Measurements from ENCODE around the gene GSE1. TPM values are rescaled to one million over a fixed set of nuclear protein-coding genes. Genes with fewer than 3 reads are reported as not detected.

GSE1 gene
- total RNA-seq, 1 experiment from 2014 or later = 97.5 TPM

GRCh38 chr16:85569615-85570212 is 43.4 kb upstream of the GSE1 start:
- DNase-seq (ENCODE audit: low read depth, low spot score) = no peak
- intact Hi-C loops (cut with micrococcal nuclease; ENCODE audit: unreplicated experiment) (no loop called here), in situ Hi-C loops (cut with HindIII; ENCODE audit: low pct_unique_long_range_greater_than_20kb, low sequenced_read_pairs) (no loop called here)
- TF ChIP-seq POLR2AphosphoS5 (IDR thresholded peaks at IDR 0.05; ENCODE audit: low read depth, low read length) = no peak
- TF ChIP-seq SIN3A (IDR thresholded peaks at IDR 0.05; ENCODE audit: borderline replicate concordance, insufficient read depth, low read depth, low read length) = no peak
- no peak for TF ChIP-seq TCF7L2 (IDR thresholded peaks at IDR 0.05; ENCODE audit: low read depth, low read length)
- no peak for TF ChIP-seq REST (IDR thresholded peaks at IDR 0.05; ENCODE audit: insufficient read depth in 1 of 2, low read depth in 2 of 2, low read length in 1 of 2)
- TF ChIP-seq CTCF (IDR thresholded peaks at IDR 0.05) = no peak
- no peaks in the 10 kb centered on the region for H3K36me3 ChIP-seq (ENCODE audit: control insufficient read depth, insufficient read depth, low read length)
- peak overlapping the region; percentile 91 for H3K27ac ChIP-seq (ENCODE audit: low read length)
- H3K4me1 ChIP-seq (ENCODE audit: control insufficient read depth, insufficient read depth, low read length) = peaks cover 88% of the 10 kb centered on the region
- BruUV-seq (replicated peaks) = no TSS peak
- POLR2A ChIA-PET = interaction anchor here (1.0 kb wide), 1 partner anchor 46 kb away, joined by 3 read pairs; no protein-coding TSS in a partner anchor
- H3K9me3 ChIP-seq (ENCODE audit: control insufficient read depth, insufficient read depth, low read depth, low read length) = no peaks in the 10 kb centered on the region
- H3K4me3 ChIP-seq (ENCODE audit: low read depth in 2 of 2, low read length in 2 of 2) = no peak overlapping the region
- peak; percentile 43 for ATAC-seq
- H3K27me3 ChIP-seq (ENCODE audit: control insufficient read depth, insufficient read depth, low read length) = no peaks in the 10 kb centered on the region
- CTCF ChIA-PET = interaction anchor here (0.7 kb wide), 1 partner anchor 22 kb away, joined by 3 read pairs; no protein-coding TSS in a partner anchor

GRCh38 chr16:85570213-85570734 is 42.8 kb upstream of the GSE1 start:
- intact Hi-C loops (cut with micrococcal nuclease; ENCODE audit: unreplicated experiment) = no loop called here
- DNase-seq (ENCODE audit: low read depth, low spot score) = no peak
- ATAC-seq = peak; percentile 24
- BruUV-seq (replicated peaks) = no TSS peak
- peak overlapping the region; percentile 91 for H3K27ac ChIP-seq (ENCODE audit: low read length)
- ChIA-PET POLR2A (interaction anchor here (1.0 kb wide), 1 partner anchor 46 kb away, joined by 3 read pairs; no protein-coding TSS in a partner anchor), CTCF (interaction anchor here (0.7 kb wide), 1 partner anchor 22 kb away, joined by 3 read pairs; no protein-coding TSS in a partner anchor)
- peaks cover 92% of the 10 kb centered on the region for H3K4me1 ChIP-seq (ENCODE audit: control insufficient read depth, insufficient read depth, low read length)
- in situ Hi-C loops (cut with HindIII; ENCODE audit: low pct_unique_long_range_greater_than_20kb, low sequenced_read_pairs) = no loop called here
- H3K9me3 ChIP-seq (ENCODE audit: control insufficient read depth, insufficient read depth, low read depth, low read length) = no peaks in the 10 kb centered on the region
- H3K4me3 ChIP-seq (ENCODE audit: low read depth in 2 of 2, low read length in 2 of 2) = no peak overlapping the region
- no peaks in the 10 kb centered on the region for H3K36me3 ChIP-seq (ENCODE audit: control insufficient read depth, insufficient read depth, low read length)
- TF ChIP-seq SIN3A (IDR thresholded peaks at IDR 0.05; ENCODE audit: borderline replicate concordance, insufficient read depth, low read depth, low read length) = no peak
- peak; percentile 58; the same call in 1 of the 2 replicates for TF ChIP-seq TCF7L2 (IDR thresholded peaks at IDR 0.05; ENCODE audit: low read depth, low read length)
- no peaks in the 10 kb centered on the region for H3K27me3 ChIP-seq (ENCODE audit: control insufficient read depth, insufficient read depth, low read length)
